BJ (cell line): Measurements from ENCODE around the gene CMTM7. TPM values are rescaled to one million over a fixed set of nuclear protein-coding genes. Genes with fewer than 3 reads are reported as not detected.

ENCODE experiments used
- CTCF ChIA-PET: fragments of 350-600 bp; formaldehyde crosslinking; extraction: SDS; loops from one replicate; lab custom pipeline; 2021; ENCODE audit warnings: antibody characterized with exemption, inconsistent platforms; lab: Yijun Ruan, JAX
- POLR2A ChIA-PET: fragments of 300-600 bp; sonication (Branson Sonifier 250); formaldehyde crosslinking; extraction: SDS; loops from one replicate; lab custom pipeline; 2021; ENCODE audit warnings: antibody characterized with exemption; lab: Charles Lee
- DNase-seq: peaks from one replicate; pipeline ENCODE4 v3.0.0-alpha.2; 2011; ENCODE audit warnings: low read depth
- H3K27me3 ChIP-seq: 2 replicates; pipeline ENCODE4 v1.6.0; 2011; ENCODE audit warnings: low read length; ENCODE audit not compliant: control insufficient read depth, insufficient read depth
- H3K36me3 ChIP-seq: 2 replicates; pipeline ENCODE4 v1.5.1; 2011; ENCODE audit warnings: low read length; ENCODE audit not compliant: control insufficient read depth, insufficient read depth
- H3K4me3 ChIP-seq: 2 replicates; pipeline ENCODE4 v1.5.1; 2011; ENCODE audit warnings: low read depth, mild to moderate bottlenecking, control low read depth, low read length
- CTCF ChIP-seq: IDR thresholded peaks from 2 replicates; pipeline ENCODE4 v1.5.1; 2011; ENCODE audit warnings: low read depth, mild to moderate bottlenecking, control low read depth, inconsistent platforms, low read length, moderate library complexity; ENCODE audit not compliant: insufficient read depth
- polyA plus RNA-seq: library from polyadenylated mRNA; depleted of rRNA; stranded (reverse); fragments of >200 nt; gene quantifications from 2 replicates; pipeline ENCODE4 v1.2.3, GENCODE V29; 2011

CMTM7 gene
- polyA plus RNA-seq, 1 experiment, result 13.7 TPM

- Histone ChIP-seq H3K36me3 (no peaks in the 10 kb centered on the region), H3K4me3 (no peak overlapping the region), H3K27me3 (no peaks in the 10 kb centered on the region)
- CTCF ChIA-PET, result interaction anchor here (1.6 to 7.8 kb wide), 2 partner anchors 44 to 66 kb away, joined by 3 to 46 read pairs; no protein-coding TSS in a partner anchor
- TF ChIP-seq CTCF, result no peak
- DNase-seq, result no peak
- POLR2A ChIA-PET, result no interaction called here
Observed at GRCh38 chr3:32424581-32425250, 33.1 kb downstream of the CMTM7 start.

- ChIA-PET CTCF (interaction anchor here (0.8 to 1.3 kb wide), 2 partner anchors 23 to 39 kb away, joined by 4 read pairs; no protein-coding TSS in a partner anchor), POLR2A (no interaction called here)
- no peaks in the 10 kb centered on the region for H3K36me3 ChIP-seq
- H3K4me3 ChIP-seq, result no peak overlapping the region
- TF ChIP-seq CTCF, result no peak
- H3K27me3 ChIP-seq, result no peaks in the 10 kb centered on the region
- no peak for DNase-seq
Observed at GRCh38 chr3:32428092-32429068, 36.7 kb downstream of the CMTM7 start.

- no peak overlapping the region for H3K4me3 ChIP-seq
- H3K27me3 ChIP-seq, result no peaks in the 10 kb centered on the region
- CTCF ChIA-PET, result no interaction called here
- no peak for DNase-seq
- POLR2A ChIA-PET, result no interaction called here
- TF ChIP-seq CTCF, result no peak
- H3K36me3 ChIP-seq, result no peaks in the 10 kb centered on the region
Observed at GRCh38 chr3:32430900-32431299, 39.2 kb downstream of the CMTM7 start.

GRCh38 chr3:32431481-32431880, 39.8 kb downstream of the CMTM7 start:
- Histone ChIP-seq H3K4me3 (no peak overlapping the region), H3K27me3 (no peaks in the 10 kb centered on the region), H3K36me3 (no peaks in the 10 kb centered on the region)
- no peak for DNase-seq
- TF ChIP-seq CTCF, result no peak
- POLR2A ChIA-PET, result no interaction called here
- CTCF ChIA-PET, result no interaction called here
